ENCODE measurements around the gene LUC7L3. TPM values are rescaled to one million over a fixed set of nuclear protein-coding genes. Genes with fewer than 3 reads are reported as not detected.
A peak's percentile ranks its signal among the peaks of the same experiment; 100 is the strongest.

Gene LUC7L3
- total RNA-seq, 1 donor from 2014 or later, result 43.6 TPM

DNA sequence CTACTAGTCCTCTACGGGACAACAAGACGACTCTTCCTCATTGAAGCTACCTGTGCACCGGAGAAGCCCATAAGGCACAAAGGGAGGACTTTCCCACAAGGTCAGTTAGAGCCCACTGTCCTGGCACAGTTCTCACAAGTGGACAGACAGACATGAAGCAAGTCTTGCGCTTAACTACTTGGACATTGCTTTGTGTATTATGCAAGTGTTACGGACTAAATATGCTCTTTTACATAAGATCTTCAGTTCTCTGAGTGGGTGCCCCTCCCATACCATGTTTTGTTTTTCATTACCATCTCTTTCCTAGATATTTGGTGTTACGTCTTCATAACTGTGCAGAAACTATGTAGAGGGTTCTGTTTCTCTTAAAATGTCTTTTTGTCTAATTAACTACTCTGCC is 29.8 kb downstream of the LUC7L3 start:
- ATAC-seq (peak; percentile 43), DNase-seq (ENCODE audit: low spot score) (no peak)

DNA sequence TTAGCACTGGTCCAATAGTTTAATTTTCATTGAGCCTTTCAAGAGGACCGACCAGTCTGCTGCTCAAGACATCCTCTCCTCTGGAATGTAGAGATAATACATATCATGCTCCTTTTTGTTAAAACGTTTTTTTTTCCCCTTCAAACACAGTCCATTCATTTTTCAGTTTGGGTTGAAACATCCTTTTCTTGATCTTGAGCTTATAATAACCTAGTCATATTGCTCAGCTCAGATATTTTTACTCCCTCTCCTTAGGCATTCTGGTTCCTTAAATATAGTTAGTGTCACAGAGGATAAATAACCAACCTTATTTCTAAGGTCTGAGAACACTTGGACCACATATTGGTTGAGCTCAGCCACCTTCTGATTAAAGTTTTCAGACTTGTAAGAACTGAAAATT is 35.1 kb downstream of the LUC7L3 start:
- ATAC-seq (no peak), DNase-seq (ENCODE audit: low spot score) (no peak)

- DNase-seq (ENCODE audit: low spot score) (no peak), ATAC-seq (no peak)
Measured at GRCh38 chr17:50758524-50758923, 39.1 kb downstream of the LUC7L3 start.

DNA sequence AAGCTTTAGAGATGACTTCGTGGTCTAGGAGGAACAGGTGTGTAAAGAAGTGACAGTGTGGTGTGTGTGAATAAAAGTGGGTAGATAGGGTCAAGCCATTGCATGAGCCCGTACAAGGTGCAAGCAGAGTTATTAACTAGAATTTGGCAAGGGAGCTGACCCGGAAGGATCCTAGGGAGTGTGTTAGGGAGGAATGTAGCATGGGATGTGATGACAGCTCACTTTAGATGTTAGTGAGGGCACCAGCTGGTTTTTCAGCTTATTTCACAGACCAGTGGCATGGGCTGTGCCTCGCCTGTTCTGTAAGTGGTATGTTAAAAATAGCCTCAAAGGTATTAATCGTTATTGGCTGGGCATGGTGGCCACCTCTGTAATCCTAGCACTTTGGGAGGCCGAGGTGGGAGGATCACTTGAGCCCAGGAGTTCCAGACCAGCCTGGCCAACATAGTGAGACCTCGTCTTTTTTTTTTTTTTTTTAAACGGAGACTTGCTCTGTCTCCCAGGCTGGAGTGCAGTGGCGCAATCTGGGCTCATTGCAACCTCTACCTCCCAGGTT is 39.7 kb downstream of the LUC7L3 start:
- DNase-seq (ENCODE audit: low spot score), result no peak
- ATAC-seq, result no peak

DNA sequence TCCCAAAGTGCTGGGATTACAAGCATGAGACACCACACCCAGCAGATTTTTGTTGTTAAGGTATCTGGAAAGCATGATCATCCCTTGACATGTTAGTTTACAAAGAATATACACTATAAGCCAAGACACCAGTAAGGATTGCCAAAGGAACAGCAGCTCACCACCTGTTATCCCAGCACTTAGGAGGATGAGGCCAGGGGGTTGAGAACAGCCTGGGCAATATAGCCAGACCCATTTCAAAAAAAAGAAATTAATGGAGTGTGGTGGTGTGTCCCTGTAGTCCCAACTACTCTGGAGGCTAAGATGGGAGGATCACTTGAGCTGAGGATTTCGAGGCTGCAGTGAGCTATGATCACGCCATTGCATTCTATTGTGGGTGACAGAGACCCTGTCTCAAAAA is 42.8 kb downstream of the LUC7L3 start:
- ATAC-seq, result no peak
- DNase-seq (ENCODE audit: low spot score), result no peak

GRCh38 chr17:50763716-50764475 is 44.5 kb downstream of the LUC7L3 start:
- no peak for ATAC-seq
- DNase-seq (ENCODE audit: low spot score), result peak; percentile 46

- DNase-seq (ENCODE audit: low spot score) (peak; percentile 33), ATAC-seq (no peak)
Measured at GRCh38 chr17:50764734-50765149, 45.3 kb downstream of the LUC7L3 start.

GRCh38 chr17:50765454-50766221 is 46.2 kb downstream of the LUC7L3 start:
- DNase-seq (ENCODE audit: low spot score) (peak; percentile 89), ATAC-seq (peak; percentile 70)

DNA sequence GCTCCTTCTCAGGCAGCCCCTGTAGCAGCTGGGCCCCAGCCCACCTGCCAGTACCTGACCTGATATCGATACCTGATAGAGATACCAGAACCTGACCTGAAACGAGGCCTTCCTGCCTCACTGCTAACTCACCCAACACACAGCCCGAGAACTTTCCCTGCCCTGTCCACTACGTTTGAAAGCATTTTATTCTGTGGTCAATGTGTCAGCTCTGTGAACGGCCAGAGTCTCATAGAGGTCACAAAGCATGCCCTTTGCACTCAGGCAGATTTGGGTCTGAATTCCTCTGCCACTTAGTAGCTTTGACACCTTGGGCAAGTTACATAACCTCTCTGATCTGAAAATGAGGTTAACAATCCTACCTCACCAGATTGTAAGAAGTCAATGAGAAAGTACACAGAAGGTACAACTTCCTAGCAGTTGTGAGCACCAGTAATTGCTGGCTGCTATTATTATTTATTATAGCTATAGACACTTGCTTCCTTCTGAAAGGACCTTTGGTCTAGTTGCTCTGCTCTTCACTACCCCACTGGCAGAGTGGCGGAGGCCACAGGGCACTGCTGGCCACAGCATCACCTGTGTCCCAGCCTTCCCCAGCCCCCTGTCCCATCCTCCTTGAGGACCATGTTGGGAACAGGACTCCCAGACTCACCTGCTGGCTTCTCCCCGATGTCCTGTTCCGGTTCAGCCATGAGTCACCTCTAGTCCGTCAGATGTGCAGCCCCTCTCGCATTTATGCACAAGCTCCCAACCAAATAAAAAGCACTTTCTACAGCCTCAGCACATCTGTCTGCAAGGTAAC is 47.0 kb downstream of the LUC7L3 start:
- DNase-seq (ENCODE audit: low spot score), result peak; percentile 79
- ATAC-seq, result peak; percentile 70

- DNase-seq (ENCODE audit: low spot score) (peak; percentile 42), ATAC-seq (no peak)
Measured at GRCh38 chr17:50767030-50767429, 47.6 kb downstream of the LUC7L3 start.

GRCh38 chr17:50767446-50767845 is 48.0 kb downstream of the LUC7L3 start, which contains the start of gene ANKRD40CL:
Gene ANKRD40CL, minus strand, starts transcription at chr17:50767518. Its CDS starts 605 bp downstream, at chr17:50766913.
- DNase-seq (ENCODE audit: low spot score), result peak; percentile 41

DNA sequence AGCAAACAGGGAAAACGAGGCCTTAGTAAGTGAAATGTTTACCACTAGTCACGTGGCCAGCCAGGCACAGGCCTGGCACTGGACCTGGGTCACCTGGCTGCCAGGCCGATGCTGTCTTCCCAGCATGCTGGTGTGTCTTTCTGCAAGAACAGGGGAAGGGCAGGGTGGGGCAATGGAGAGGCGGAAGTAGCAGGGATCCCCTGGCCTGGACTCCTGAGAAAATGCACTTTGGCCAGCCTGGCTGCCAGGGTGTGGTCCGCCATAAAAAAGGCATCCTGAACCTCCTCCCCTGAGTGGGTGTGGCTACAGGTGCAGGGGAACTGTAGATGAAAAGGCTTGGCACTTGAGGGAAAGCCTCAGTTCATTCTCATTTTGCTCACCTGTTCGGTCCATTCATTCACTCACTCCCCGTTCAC is 49.0 kb downstream of the LUC7L3 start:
- DNase-seq (ENCODE audit: low spot score) (peak; percentile 89), ATAC-seq (peak; percentile 53)

More at GRCh38 chr17:50767446-50767845, 48.0 kb downstream of the LUC7L3 start, which contains the start of gene ANKRD40CL:
- no peak for ATAC-seq

DNA sequence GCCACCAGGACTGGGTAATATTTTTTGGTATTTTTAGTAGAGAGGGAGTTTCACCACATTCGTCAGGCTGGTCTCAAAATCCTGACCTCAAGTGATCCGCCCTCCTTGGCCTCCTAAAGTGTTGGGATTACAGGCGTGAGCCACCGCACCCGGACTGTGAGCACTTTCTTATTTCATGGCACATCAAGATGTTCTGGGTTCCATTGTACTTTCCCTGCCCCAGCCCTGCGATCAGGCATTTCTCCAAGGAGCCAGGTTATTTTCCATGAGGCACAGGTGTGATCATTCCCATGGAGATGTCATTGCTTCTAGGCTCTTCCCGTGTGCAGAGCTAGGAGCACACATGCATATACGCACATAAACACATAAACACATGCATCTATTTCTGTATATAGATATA is 50.5 kb downstream of the LUC7L3 start:
- DNase-seq (ENCODE audit: low spot score), result peak; percentile 27
- ATAC-seq, result no peak

DNA sequence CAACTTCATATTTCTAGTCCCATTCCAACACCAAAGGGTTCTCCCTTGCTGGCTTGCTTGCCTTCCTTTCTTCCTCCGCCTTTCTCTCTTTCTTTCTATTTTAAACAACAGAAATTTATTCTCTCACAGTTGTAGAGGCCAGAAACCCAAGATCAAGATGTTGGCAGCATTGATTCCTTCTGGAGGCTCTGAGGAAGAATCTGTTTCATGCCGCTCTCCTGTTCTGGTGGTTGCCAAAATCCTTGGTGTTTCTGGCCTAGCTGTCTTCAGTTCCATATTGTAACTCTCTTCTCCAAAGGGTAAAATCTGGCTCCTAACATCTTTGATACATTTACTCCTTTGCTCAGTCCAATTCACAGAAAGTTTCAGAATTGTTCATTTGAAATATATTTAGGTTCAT is 50.9 kb downstream of the LUC7L3 start:
- DNase-seq (ENCODE audit: low spot score), result no peak

DNA sequence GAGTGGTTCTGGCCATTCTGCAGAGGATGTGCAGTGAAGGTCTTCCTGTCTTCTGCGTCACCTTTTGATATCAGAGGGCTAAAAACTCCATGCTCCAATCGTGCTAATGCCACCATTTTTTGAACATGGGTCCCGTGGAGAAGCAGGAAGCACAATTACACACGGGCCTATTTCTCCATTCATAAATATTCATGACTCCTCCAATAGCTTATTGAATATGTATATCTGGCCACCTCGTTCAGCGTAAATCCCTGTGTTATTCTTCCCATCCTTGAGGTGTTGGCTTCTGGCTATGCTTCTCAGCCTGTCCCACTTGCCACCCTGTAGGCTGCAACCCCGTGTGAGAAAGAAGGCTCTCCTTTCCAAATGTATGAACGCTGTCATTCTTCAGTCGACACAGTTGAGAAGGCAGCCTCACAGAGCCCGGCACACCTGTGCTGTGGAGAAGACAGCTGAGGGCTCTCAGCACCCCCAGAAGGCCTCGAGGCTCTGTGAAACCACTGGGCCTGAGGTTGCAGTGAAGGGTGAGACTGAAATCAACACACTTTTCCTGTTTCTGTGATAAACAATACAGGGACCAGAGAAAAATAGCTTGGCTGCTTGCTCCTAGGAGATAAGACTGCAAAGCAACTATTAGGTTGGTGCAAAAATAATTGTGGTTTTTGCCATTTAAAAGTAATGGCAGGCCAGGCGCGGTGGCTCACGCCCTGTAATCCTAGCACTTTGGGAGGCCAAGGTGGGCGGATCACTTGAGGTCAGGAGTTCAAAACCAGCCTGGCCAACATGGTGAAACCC is 52.8 kb downstream of the LUC7L3 start:
- DNase-seq (ENCODE audit: low spot score) (no peak), ATAC-seq (no peak)

More for the DNA sequence above, 50.9 kb downstream of the LUC7L3 start:
- no peak for ATAC-seq

DNA sequence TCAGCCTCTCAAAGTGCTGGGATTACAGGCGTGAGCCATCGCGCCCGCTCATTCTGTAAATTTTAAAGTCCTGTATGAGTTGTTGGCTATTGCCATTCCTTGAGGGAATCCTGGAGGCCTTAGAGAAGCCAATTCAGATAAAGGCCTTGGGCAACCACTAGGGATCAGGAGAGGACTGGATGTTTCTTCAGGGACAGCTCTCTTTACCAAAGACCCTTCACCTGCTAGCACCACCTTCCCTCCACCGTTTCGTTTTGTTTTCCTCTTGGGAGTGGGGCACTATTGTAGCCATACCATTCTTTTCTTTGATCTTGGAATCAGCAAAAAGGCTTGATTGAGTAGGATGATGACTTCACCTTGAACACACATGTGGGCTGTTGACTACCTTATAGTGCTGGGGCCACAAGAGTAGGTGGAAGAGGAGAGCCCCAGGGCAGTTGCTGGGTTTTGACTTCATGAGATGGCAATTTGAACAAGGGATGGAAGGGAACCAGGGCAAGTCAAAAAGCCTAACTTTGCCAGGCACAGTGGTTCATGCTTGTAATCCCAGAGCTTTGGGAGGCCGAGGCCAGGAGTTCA is 54.9 kb downstream of the LUC7L3 start:
- ATAC-seq, result no peak
- no peak for DNase-seq (ENCODE audit: low spot score)

DNA sequence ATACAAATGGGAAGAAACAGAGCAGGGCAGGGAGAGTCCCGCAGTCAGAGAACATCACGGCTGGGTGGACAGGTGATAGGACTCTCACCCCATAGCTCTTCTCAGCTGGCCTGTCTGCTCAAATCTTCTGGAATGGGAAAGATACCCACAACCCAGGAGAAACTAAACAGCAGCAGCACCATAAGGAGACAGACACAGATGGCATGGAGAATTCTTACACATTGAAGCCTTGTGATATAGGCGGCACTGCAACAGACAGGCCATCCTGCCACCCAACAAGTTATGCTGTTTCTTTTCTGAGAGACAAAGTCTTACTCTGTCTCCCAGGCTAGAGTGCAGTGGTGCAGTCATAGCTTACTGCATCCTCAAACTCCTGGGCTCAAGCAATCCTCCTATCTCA is 56.5 kb downstream of the LUC7L3 start:
- no peak for ATAC-seq
- DNase-seq (ENCODE audit: low spot score), result no peak

GRCh38 chr17:50778471-50778870 is 59.1 kb downstream of the LUC7L3 start:
- no peak for DNase-seq (ENCODE audit: low spot score)

DNA sequence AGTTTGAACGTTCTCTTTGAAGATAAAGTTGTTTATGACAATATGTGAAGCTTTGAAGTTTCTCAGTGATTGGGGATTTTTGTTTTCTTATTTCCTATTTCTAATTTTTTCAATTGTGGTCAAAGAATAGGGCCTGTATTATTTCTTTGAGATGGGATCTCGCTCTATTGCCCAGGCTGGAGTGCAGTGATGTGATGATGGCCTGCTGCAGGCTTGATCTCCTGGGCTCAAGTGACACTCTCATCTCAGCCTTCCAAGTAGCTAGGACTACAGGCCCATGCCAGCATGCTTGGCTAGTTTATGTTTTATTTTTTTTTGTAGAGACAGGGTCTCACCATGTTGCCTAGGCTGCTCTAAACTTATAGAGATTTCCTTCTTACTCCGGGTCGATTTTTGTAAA is 59.6 kb downstream of the LUC7L3 start:
- DNase-seq (ENCODE audit: low spot score) (no peak), ATAC-seq (no peak)

More at GRCh38 chr17:50778471-50778870, 59.1 kb downstream of the LUC7L3 start:
- no peak for ATAC-seq

Data from left lobe of liver (tissue), 2 donors.